GM15510 (cell line): ENCODE data around the gene CNEP1R1.

ENCODE experiments used
- POLR2A ChIP-seq: IDR thresholded peaks from 3 replicates; pipeline ENCODE4 v1.6.1; 2011; ENCODE audit warnings: borderline replicate concordance; ENCODE audit not compliant: insufficient read length; ENCODE audit errors: extremely low read depth

CNEP1R1 gene

GRCh38 chr16:50010212-50010611 lies 14.8 kb upstream of the CNEP1R1 start:
- TF ChIP-seq POLR2A = no peak

GRCh38 chr16:50011707-50012106 lies 13.3 kb upstream of the CNEP1R1 start:
- TF ChIP-seq POLR2A = no peak

- TF ChIP-seq POLR2A = no peak
Measured at GRCh38 chr16:50012182-50012581, 12.8 kb upstream of the CNEP1R1 start.

GRCh38 chr16:50015631-50016030 lies 9.4 kb upstream of the CNEP1R1 start:
- no peak for TF ChIP-seq POLR2A

GRCh38 chr16:50017553-50017952 lies 7.5 kb upstream of the CNEP1R1 start:
- TF ChIP-seq POLR2A = no peak

GRCh38 chr16:50021544-50021943 lies 3.5 kb upstream of the CNEP1R1 start:
- no peak for TF ChIP-seq POLR2A

- TF ChIP-seq POLR2A = no peak
Measured at GRCh38 chr16:50023641-50024040, 1.4 kb upstream of the CNEP1R1 start.

- TF ChIP-seq POLR2A = no peak
Measured at GRCh38 chr16:50024207-50024606, 818 bp upstream of the CNEP1R1 start.

GRCh38 chr16:50025537-50025931 lies 509 bp downstream of the CNEP1R1 start:
- TF ChIP-seq POLR2A = no peak

- no peak for TF ChIP-seq POLR2A
Measured at GRCh38 chr16:50027829-50028228, 2.8 kb downstream of the CNEP1R1 start.

GRCh38 chr16:50035468-50035992 lies 10.5 kb downstream of the CNEP1R1 start:
- TF ChIP-seq POLR2A = no peak

GRCh38 chr16:50036426-50036825 lies 11.4 kb downstream of the CNEP1R1 start:
- TF ChIP-seq POLR2A = no peak

- TF ChIP-seq POLR2A = no peak
Measured at GRCh38 chr16:50037662-50038220, 12.7 kb downstream of the CNEP1R1 start.

- TF ChIP-seq POLR2A = no peak
Measured at GRCh38 chr16:50038286-50038685, 13.3 kb downstream of the CNEP1R1 start.

GRCh38 chr16:50038756-50039529 lies 13.9 kb downstream of the CNEP1R1 start:
- no peak for TF ChIP-seq POLR2A

- no peak for TF ChIP-seq POLR2A
Measured at GRCh38 chr16:50040018-50040417, 15.0 kb downstream of the CNEP1R1 start.
